Non-pigmented ciliary epithelial cell (primary cell): ENCODE results near the gene CTNNBIP1.
"Not testable (repeated sequence)": the region's sequence is repeated elsewhere in the genome, so short reads cannot be mapped to it uniquely, and the experiment has no call there.

Experiments used
- DNase-seq: peaks from one replicate; pipeline ENCODE4 v3.0.0-alpha.2; 2010; ENCODE audit warnings: low read depth

The CTNNBIP1 gene

DNA sequence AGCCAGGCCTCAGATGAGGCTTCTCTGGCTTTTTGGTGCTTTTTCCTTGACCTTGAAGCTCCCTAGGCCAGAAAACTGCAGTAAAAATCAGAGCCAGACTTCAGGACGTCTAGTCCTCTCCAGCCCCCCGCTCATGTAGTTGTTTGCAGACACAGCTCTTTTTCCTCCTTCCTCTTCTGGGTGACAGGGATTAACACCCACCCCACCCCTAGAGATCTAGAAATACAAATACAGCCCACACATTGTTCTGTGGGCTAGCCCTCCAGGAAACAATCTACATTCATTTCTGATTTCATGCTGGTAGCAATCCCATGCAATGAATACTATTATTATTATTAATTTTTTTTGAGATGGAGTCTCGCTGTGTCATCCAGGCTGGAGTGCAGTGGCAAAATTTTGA lies 76.4 kb downstream of the CTNNBIP1 start:
- DNase-seq: no peak

- no peak for DNase-seq
These were observed 82.4 kb downstream of the CTNNBIP1 start for GRCh38 chr1:9827558-9828185.

GRCh38 chr1:9826616-9827015 lies 83.5 kb downstream of the CTNNBIP1 start:
- DNase-seq: no peak

GRCh38 chr1:9826087-9826486 lies 84.0 kb downstream of the CTNNBIP1 start:
- no peak for DNase-seq

DNA sequence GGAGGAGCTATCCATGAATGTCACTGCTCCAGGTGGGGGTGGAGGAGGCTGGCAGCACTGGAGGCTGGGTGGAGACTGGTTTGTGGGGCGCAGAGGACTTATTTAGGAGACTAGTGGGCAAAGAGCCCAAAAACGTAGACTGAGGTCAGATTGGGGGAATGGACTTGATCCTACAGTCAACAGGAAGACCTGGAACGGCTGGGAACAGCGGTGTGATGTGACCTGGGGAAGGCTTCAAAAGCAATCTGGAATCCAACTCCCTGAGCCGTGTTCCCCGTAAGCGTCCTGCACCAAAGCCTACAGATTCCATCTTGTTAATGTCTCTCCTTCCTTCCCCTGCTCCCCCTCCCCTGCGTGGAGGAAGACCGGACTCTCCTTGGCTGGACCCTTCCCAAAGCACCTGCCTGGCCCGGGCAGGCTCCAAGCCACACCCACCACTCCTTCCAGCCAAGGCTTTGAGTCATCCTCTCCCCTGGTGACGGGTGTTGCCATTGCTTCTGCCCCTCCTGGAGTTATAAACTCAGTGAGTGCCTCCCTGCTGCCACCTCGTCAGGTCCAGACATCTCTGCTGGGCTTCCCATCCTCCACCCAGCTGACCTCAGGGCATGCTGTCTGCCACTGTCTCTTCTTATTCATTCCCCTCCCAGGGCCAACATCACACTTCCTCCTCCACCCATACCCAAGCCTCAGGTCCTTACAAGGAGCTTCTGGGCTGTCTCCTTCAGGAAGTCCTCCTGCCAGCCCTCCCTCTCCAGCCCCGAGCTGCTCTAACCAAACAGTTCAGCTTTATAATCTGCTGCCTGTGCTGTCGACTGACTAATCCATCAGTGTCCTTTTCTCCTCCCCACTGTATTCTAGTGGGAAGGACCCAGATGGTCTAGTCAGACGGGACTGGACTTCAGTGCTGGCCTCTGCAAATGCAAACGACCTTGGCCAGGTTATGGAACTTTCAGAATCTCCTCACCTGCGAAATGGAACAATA lies 84.7 kb downstream of the CTNNBIP1 start:
- DNase-seq: no peak

- DNase-seq: no peak
These were observed 85.4 kb downstream of the CTNNBIP1 start for GRCh38 chr1:9824702-9825089.

DNA sequence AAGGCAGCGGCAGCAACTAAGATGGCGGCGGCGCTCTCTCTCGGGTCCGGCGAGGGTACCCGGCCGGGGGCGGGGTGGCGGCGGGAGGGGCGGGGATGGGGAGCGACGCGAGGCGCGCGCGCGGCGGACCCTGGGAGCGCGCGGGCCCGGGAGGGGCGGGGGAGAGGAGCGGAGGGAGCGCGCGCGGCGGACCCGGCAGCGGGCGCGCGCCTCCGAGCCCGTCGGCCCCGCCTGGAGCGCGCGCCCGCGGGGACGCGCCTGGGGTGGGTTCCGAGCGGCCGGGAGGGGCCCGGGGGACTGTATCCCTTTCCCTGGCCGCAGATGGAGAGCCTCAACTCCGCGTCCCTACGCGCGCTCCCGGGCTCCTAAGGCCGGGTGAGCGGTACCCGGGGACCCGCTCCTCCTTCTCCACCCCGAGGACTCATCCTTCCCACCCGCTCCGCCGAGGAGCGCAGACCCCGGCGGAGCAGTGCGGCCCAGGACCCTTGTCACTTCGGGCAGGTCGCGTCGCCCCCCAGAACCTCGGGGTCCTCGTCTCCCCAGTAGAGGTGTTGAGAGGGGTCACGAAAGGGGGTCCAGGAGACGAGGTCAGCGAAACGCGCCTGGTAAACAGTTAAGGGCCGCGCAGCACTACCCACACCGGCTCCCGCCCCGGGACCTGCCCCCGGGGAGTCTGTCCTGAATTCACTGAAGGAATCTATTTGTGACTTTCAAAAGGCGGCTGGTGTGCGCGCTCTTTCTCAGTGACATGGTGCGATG lies 85.9 kb downstream of the CTNNBIP1 start, which contains the start of gene CLSTN1:
TSS of gene CLSTN1 (minus strand) at position 23 of the 759 bp plus-strand sequence. CDS start 232 bp downstream, outside the sequence.
- DNase-seq: no peak

DNA sequence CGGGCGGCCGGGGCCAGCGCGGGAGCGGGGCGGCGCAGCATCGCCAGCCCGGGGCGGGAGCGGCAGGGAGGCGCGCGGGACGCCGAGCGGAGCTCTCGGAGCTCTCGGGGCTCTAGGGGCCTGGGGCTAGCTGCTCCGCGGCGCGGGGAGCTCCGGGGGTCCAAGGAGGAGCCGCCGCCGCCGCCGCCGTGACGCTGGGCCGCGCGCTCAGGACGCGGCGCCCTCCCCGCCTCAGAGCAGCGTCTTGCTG lies 86.5 kb downstream of the CTNNBIP1 start:
- DNase-seq: no peak

- DNase-seq: no peak
These were observed 87.0 kb downstream of the CTNNBIP1 start for GRCh38 chr1:9822897-9823692.

DNA sequence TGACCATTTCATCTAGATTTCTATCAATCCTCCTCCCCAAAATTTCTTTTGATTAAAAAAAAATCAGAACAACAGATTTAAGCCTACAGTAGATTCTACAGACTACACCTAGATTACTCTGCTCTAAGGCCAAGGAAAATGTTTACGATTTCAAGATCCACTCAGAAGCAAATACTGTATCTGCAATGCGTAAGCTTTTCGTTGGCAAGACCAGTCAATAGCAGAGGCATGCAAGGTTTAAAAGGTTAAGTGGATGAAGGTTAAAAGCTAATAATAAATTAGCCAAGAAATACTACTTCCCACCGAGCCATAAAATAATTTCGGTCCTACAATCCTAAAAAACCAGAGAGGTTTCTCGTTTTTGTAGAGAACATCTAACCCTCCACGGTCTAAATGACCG lies 87.6 kb downstream of the CTNNBIP1 start:
- DNase-seq: no peak

- DNase-seq: no peak
These were observed 88.4 kb downstream of the CTNNBIP1 start for GRCh38 chr1:9821710-9822109.

GRCh38 chr1:9820521-9820920 lies 89.5 kb downstream of the CTNNBIP1 start:
- no peak for DNase-seq

DNA sequence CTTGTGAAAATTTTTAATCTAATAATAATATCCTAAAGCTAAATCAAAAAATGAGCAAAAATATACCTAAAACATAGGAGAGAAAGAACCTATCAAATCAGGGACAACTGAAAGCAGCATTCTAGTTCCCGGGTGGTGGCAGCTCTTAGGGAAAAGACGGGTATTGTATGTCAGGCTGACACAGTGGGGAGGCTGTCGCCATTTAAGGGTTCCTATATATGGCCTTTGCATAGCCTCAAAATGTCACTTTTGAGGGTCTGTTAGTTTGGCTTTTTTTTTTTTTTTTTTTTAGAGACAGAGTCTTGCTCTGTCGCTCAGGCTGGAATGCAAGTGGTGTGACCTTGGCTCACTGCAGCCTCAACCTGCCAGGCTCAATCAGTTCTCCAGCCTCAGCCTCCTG lies 92.3 kb downstream of the CTNNBIP1 start:
- DNase-seq: no peak

- no peak for DNase-seq
These were observed 93.9 kb downstream of the CTNNBIP1 start for GRCh38 chr1:9816199-9816598.

- no peak for DNase-seq
These were observed 94.9 kb downstream of the CTNNBIP1 start for GRCh38 chr1:9815150-9815549.

- DNase-seq: no peak
These were observed 95.5 kb downstream of the CTNNBIP1 start for GRCh38 chr1:9814619-9815018.

GRCh38 chr1:9811239-9811966 lies 98.7 kb downstream of the CTNNBIP1 start:
- DNase-seq: no peak

GRCh38 chr1:9809100-9809510 lies 101.0 kb downstream of the CTNNBIP1 start:
- no peak for DNase-seq

GRCh38 chr1:9808459-9808858 lies 101.6 kb downstream of the CTNNBIP1 start:
- DNase-seq: no peak

- no peak for DNase-seq
These were observed 102.5 kb downstream of the CTNNBIP1 start for GRCh38 chr1:9807541-9807940.

DNA sequence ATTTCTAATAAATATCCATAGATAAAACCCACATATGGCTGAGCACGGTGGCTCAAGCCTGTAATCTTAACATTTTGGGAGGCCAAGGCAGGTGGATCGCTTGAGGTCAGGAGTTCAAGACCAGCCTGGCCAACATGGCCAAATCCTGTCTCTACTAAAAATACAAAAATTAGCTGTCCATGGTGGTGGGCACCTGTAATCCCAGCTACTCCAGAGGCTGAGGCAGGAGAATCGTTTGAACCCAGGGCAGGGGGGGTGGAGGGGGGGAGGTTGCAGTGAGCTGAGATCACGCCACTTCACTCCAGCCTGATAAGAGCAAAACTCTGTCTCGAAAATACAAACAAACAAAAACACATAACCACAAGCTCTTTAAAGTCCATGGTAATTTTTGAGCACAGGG lies 104.1 kb downstream of the CTNNBIP1 start:
- not testable (repeated sequence) for DNase-seq
